Measurements from ENCODE around the gene TMEM203. TPM values are rescaled to one million over a fixed set of nuclear protein-coding genes. Genes with fewer than 3 reads are reported as not detected.

Gene TMEM203
- total and polyA plus RNA-seq, 2 of the 13 experiments (the other 11 are each of a cell fraction or from before 2014, with no cell fraction given), result 23.4 to 36.7 TPM

DNA sequence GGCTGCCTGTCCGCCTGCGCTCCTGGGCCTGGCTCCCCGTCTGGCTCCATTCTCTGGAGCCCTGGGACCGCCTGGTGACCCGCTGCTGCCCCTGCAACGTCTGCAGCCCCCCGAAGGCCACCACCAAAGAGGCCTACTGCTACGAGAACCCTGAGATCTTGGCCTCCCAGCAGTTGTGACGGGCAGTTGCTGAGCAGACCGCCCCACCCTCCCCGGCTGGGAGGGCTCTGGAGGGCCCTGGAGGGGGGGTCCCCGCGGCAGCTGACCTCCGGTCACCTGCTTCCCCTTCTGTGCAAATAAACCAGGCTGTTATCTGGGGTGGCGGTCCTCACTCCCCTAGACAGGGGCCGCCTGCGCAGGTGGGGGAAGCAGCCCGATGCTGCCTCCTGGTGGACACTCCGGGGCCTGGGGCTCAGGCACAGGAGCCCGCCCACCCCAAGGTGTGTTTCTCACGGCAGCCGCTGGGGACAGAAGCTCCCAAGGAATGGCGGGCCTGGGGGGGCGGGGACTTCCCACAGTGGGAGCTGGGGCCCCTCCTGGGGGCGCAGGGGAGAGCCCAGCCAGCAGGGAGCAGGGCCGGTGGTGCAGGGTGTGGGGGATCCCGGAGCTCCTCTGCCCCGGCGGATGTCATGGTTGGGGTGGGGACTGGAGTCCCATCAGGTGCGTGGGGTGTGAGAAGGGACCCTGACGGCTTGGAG is 30.9 kb upstream of the TMEM203 start (continued):
- TF ChIP-seq GATAD1 (CRISPR knock-in tag; IDR thresholded peaks at IDR 0.05), result peak; percentile 77; the same call in 1 of the 2 replicates
- no peak; the same call in 1 of the 2 replicates for TF ChIP-seq ZNF124 (CRISPR knock-in tag; IDR thresholded peaks at IDR 0.05)
- no peak for TF ChIP-seq ZNF841 (CRISPR knock-in tag; IDR thresholded peaks at IDR 0.05; ENCODE audit: borderline replicate concordance)
- no peak; the same call in 1 of the 2 replicates for TF ChIP-seq ZNF776 (CRISPR knock-in tag; IDR thresholded peaks at IDR 0.05)
- TF ChIP-seq ZNF235 (CRISPR knock-in tag; IDR thresholded peaks at IDR 0.05; ENCODE audit: borderline replicate concordance), result 0 out of 2 replicates have a peak, but pooled peaks have one; percentile 8
- TF ChIP-seq, protein P1, sequence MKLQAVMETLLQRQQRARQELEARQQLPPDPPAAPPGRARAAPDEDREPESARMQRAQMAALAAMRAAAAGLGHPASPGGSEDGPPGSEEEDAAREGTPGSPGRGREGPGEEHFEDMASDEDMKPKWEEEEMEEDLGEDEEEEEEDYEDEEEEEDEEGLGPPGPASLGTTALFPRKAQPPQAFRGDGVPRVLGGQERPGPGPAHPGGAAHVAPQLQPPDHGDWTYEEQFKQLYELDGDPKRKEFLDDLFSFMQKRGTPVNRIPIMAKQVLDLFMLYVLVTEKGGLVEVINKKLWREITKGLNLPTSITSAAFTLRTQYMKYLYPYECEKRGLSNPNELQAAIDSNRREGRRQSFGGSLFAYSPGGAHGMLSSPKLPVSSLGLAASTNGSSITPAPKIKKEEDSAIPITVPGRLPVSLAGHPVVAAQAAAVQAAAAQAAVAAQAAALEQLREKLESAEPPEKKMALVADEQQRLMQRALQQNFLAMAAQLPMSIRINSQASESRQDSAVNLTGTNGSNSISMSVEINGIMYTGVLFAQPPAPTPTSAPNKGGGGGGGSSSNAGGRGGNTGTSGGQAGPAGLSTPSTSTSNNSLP (IDR thresholded peaks at IDR 0.05; ENCODE audit: low read depth, low read length), result no peak
- TF ChIP-seq ZNF101 (CRISPR knock-in tag; IDR thresholded peaks at IDR 0.05; ENCODE audit: borderline replicate concordance, low read depth), result no peak
- peak; percentile 89 for TF ChIP-seq MED1 (CRISPR knock-in tag; IDR thresholded peaks at IDR 0.05)
- peak; percentile 91 for TF ChIP-seq ZC3H13 (CRISPR knock-in tag; IDR thresholded peaks at IDR 0.05)
- peak; percentile 55; the same call in 1 of the 2 replicates for TF ChIP-seq ZNF552 (CRISPR knock-in tag; IDR thresholded peaks at IDR 0.05; ENCODE audit: borderline replicate concordance)
- TF ChIP-seq, protein P2, sequence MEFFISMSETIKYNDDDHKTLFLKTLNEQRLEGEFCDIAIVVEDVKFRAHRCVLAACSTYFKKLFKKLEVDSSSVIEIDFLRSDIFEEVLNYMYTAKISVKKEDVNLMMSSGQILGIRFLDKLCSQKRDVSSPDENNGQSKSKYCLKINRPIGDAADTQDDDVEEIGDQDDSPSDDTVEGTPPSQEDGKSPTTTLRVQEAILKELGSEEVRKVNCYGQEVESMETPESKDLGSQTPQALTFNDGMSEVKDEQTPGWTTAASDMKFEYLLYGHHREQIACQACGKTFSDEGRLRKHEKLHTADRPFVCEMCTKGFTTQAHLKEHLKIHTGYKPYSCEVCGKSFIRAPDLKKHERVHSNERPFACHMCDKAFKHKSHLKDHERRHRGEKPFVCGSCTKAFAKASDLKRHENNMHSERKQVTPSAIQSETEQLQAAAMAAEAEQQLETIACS (CRISPR knock-in tag; IDR thresholded peaks at IDR 0.05), result no peak
- TF ChIP-seq RXRA (CRISPR knock-in tag; IDR thresholded peaks at IDR 0.05), result peak; percentile 94
- TF ChIP-seq FOXP1 (IDR thresholded peaks at IDR 0.05), result no peak
- peak; percentile 41; the same call in 1 of the 2 replicates for TF ChIP-seq FOXP1 (CRISPR knock-in tag; IDR thresholded peaks at IDR 0.05)
- TF ChIP-seq, protein P3, sequence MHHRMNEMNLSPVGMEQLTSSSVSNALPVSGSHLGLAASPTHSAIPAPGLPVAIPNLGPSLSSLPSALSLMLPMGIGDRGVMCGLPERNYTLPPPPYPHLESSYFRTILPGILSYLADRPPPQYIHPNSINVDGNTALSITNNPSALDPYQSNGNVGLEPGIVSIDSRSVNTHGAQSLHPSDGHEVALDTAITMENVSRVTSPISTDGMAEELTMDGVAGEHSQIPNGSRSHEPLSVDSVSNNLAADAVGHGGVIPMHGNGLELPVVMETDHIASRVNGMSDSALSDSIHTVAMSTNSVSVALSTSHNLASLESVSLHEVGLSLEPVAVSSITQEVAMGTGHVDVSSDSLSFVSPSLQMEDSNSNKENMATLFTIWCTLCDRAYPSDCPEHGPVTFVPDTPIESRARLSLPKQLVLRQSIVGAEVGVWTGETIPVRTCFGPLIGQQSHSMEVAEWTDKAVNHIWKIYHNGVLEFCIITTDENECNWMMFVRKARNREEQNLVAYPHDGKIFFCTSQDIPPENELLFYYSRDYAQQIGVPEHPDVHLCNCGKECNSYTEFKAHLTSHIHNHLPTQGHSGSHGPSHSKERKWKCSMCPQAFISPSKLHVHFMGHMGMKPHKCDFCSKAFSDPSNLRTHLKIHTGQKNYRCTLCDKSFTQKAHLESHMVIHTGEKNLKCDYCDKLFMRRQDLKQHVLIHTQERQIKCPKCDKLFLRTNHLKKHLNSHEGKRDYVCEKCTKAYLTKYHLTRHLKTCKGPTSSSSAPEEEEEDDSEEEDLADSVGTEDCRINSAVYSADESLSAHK (CRISPR knock-in tag; IDR thresholded peaks at IDR 0.05; ENCODE audit: borderline replicate concordance), result no peak
- TF ChIP-seq, protein P4, sequence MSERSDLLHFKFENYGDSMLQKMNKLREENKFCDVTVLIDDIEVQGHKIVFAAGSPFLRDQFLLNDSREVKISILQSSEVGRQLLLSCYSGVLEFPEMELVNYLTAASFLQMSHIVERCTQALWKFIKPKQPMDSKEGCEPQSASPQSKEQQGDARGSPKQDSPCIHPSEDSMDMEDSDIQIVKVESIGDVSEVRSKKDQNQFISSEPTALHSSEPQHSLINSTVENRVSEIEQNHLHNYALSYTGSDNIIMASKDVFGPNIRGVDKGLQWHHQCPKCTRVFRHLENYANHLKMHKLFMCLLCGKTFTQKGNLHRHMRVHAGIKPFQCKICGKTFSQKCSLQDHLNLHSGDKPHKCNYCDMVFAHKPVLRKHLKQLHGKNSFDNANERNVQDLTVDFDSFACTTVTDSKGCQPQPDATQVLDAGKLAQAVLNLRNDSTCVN (CRISPR knock-in tag; IDR thresholded peaks at IDR 0.05; ENCODE audit: borderline replicate concordance), result no peak
- no peak for TF ChIP-seq ZNF17 (CRISPR knock-in tag; IDR thresholded peaks at IDR 0.05)
- TF ChIP-seq CEBPG (CRISPR knock-in tag; IDR thresholded peaks at IDR 0.05), result peak; percentile 18; the same call in 1 of the 2 replicates
- no peak for TF ChIP-seq POLR2AphosphoS2 (IDR thresholded peaks at IDR 0.05; ENCODE audit: low read depth, low read length)
- TF ChIP-seq, protein P5, sequence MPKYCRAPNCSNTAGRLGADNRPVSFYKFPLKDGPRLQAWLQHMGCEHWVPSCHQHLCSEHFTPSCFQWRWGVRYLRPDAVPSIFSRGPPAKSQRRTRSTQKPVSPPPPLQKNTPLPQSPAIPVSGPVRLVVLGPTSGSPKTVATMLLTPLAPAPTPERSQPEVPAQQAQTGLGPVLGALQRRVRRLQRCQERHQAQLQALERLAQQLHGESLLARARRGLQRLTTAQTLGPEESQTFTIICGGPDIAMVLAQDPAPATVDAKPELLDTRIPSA (CRISPR knock-in tag; IDR thresholded peaks at IDR 0.05; ENCODE audit: borderline replicate concordance), result peak; percentile 65; the same call in 1 of the 2 replicates
- TF ChIP-seq FOXJ3 (CRISPR knock-in tag; IDR thresholded peaks at IDR 0.05; ENCODE audit: borderline replicate concordance), result peak; percentile 60; the same call in 1 of the 2 replicates
- peak in 1 of 2 experiments; percentile 52; a peak in 2 of 4 replicates for TF ChIP-seq EP300 (IDR thresholded peaks at IDR 0.05; ENCODE audit: low read depth in 2 of 2, low read length in 2 of 2)
- no peak; the same call in 1 of the 2 replicates for TF ChIP-seq EP300 (CRISPR knock-in tag; IDR thresholded peaks at IDR 0.05; ENCODE audit: borderline replicate concordance)
